Thyroid gland (tissue), 4 donors: ENCODE data around the gene FBLN1. TPM values are rescaled to one million over a fixed set of nuclear protein-coding genes. Genes with fewer than 3 reads are reported as not detected.

Source experiments
- DNase-seq, 2 donors: peaks; one replicate each; pipeline ENCODE4 v3.0.0-alpha.2; 2019
- H3K27ac ChIP-seq, 3 donors: fragments of 200-600 bp; sonication (generic); 1 replicate in 2 of 3; 2 replicates in 1 of 3; pipeline ENCODE4 v1.5.1; 2016 to 2019; ENCODE audit warnings: mild to moderate bottlenecking in 1 of 3, moderate library complexity in 1 of 3
- H3K27me3 ChIP-seq: fragments of 200-600 bp; sonication (generic); one replicate; pipeline ENCODE4 v1.5.1; 2019
- H3K36me3 ChIP-seq, 2 donors: fragments of 200-600 bp; sonication (generic); one replicate each; pipeline ENCODE4 v1.5.1; 2016 to 2019
- H3K4me1 ChIP-seq, 2 donors: fragments of 200-600 bp; sonication (generic); one replicate each; pipeline ENCODE4 v1.5.1; 2017 to 2019
- H3K4me3 ChIP-seq, 3 donors: fragments of 200-600 bp; sonication (generic); replicated peaks in 1 of 3; 1 replicate in 2 of 3; 2 replicates in 1 of 3; pipeline ENCODE4 v1.5.1; 2016; ENCODE audit warnings: mild to moderate bottlenecking in 1 of 3
- H3K9me3 ChIP-seq: fragments of 200-600 bp; sonication (generic); one replicate; pipeline ENCODE4 v1.5.1; 2017
- CTCF ChIP-seq, 6 experiments: fragments of 200-600 bp in 3 of 6; fragments of 450-650 bp in 3 of 6; sonication (generic) in 3 of 6; IDR thresholded peaks; one replicate each; pipeline ENCODE4 v1.5.1; 2016 to 2019; ENCODE audit warnings: antibody characterized with exemption in 6 of 6, mild to moderate bottlenecking in 2 of 6, inconsistent platforms in 1 of 6, moderate library complexity in 1 of 6
- POLR2A ChIP-seq, 2 donors: fragments of 450-650 bp; IDR thresholded peaks; one replicate each; pipeline ENCODE4 v1.6.1; 2017; ENCODE audit warnings: antibody characterized with exemption in 2 of 2, mild to moderate bottlenecking in 2 of 2, moderate library complexity in 1 of 2
- WGBS, 2 donors: methylation state at CpG; one replicate each; pipeline ENCODE4 v1.1.5; 2017; 5-methylcytosine and 5-hydroxymethylcytosine counted together
- intact Hi-C: fragments of 100-400 bp; cut with DNase I; formaldehyde crosslinking; loops from one replicate; pipeline ENCODE4 v1.15.1; 2023
- total RNA-seq, 4 donors: library from RNA; depleted of rRNA; stranded (reverse); fragments of >200 nt; gene quantifications; one replicate each; pipeline ENCODE4 v1.2.3, GENCODE V29; 2016

FBLN1 gene
- total RNA-seq, 4 donors from 2014 or later: 52.3 to 199 (median 163) TPM

GRCh38 chr22:45608763-45609180 lies 106.1 kb downstream of the FBLN1 start:
- H3K4me3 ChIP-seq: no peak overlapping the region
- no peaks in the 10 kb centered on the region for H3K9me3 ChIP-seq
- 71 to 80% methylated on average over 8 of the region's 8 CpGs for WGBS, 2 donors
- DNase-seq: no peak
- peaks cover 0 to under 1% of the 10 kb centered on the region in 2 donors for H3K4me1 ChIP-seq
- TF ChIP-seq POLR2A (IDR thresholded peaks at IDR 0.05): no peak
- no peaks in the 10 kb centered on the region for H3K36me3 ChIP-seq
- no peaks in the 10 kb centered on the region for H3K27me3 ChIP-seq
- intact Hi-C loops: no loop called here
- no peak overlapping the region for H3K27ac ChIP-seq

GRCh38 chr22:45612451-45612901 lies 109.8 kb downstream of the FBLN1 start:
- Histone ChIP-seq H3K4me1 (peaks cover 3 to 7% of the 10 kb centered on the region in 2 donors), H3K27ac (no peak overlapping the region), H3K36me3 (no peaks in the 10 kb centered on the region), H3K27me3 (no peaks in the 10 kb centered on the region), H3K9me3 (no peaks in the 10 kb centered on the region), H3K4me3 (no peak overlapping the region)
- TF ChIP-seq POLR2A (IDR thresholded peaks at IDR 0.05) (no peak), CTCF (IDR thresholded peaks at IDR 0.05) (no peak)
- peak in 1 of 2 donors; percentile 26 for DNase-seq
- WGBS, 2 donors: 55 to 69% methylated on average over 14 to 15 of the region's 15 CpGs
- intact Hi-C loops: no loop called here

- Histone ChIP-seq H3K4me3 (no peak overlapping the region), H3K27me3 (no peaks in the 10 kb centered on the region), H3K27ac (no peak overlapping the region), H3K9me3 (no peaks in the 10 kb centered on the region), H3K4me1 (peaks cover 3 to 7% of the 10 kb centered on the region in 2 donors), H3K36me3 (no peaks in the 10 kb centered on the region)
- TF ChIP-seq CTCF (IDR thresholded peaks at IDR 0.05) (no peak), POLR2A (IDR thresholded peaks at IDR 0.05) (no peak)
- intact Hi-C loops: no loop called here
- no peak for DNase-seq
- 66 to 69% methylated on average over 14 to 15 of the region's 15 CpGs for WGBS, 2 donors
Observed at GRCh38 chr22:45612940-45613339, 110.3 kb downstream of the FBLN1 start.

GRCh38 chr22:45615364-45615763 lies 112.7 kb downstream of the FBLN1 start:
- Histone ChIP-seq H3K4me3 (no peak overlapping the region), H3K27ac (no peak overlapping the region), H3K36me3 (no peaks in the 10 kb centered on the region), H3K27me3 (no peaks in the 10 kb centered on the region), H3K4me1 (peaks cover 3 to 7% of the 10 kb centered on the region in 2 donors), H3K9me3 (no peaks in the 10 kb centered on the region)
- no peak for DNase-seq
- TF ChIP-seq POLR2A (IDR thresholded peaks at IDR 0.05): no peak
- TF ChIP-seq CTCF (IDR thresholded peaks at IDR 0.05): no peak
- WGBS, 2 donors: 78 to 87% methylated on average over 3 of the region's 3 CpGs
- intact Hi-C loops: no loop called here

GRCh38 chr22:45616432-45616831 lies 113.7 kb downstream of the FBLN1 start:
- H3K27ac ChIP-seq: no peak overlapping the region
- peaks cover 3 to 7% of the 10 kb centered on the region in 2 donors for H3K4me1 ChIP-seq
- TF ChIP-seq POLR2A (IDR thresholded peaks at IDR 0.05) (no peak), CTCF (IDR thresholded peaks at IDR 0.05) (no peak)
- intact Hi-C loops: no loop called here
- no peak overlapping the region for H3K4me3 ChIP-seq
- H3K9me3 ChIP-seq: no peaks in the 10 kb centered on the region
- DNase-seq: no peak
- no peaks in the 10 kb centered on the region for H3K27me3 ChIP-seq
- 92 to 94% methylated on average over 2 of the region's 2 CpGs for WGBS, 2 donors
- H3K36me3 ChIP-seq: no peaks in the 10 kb centered on the region

GRCh38 chr22:45617948-45618347 lies 115.3 kb downstream of the FBLN1 start:
- H3K27me3 ChIP-seq: no peaks in the 10 kb centered on the region
- H3K4me3 ChIP-seq: no peak overlapping the region
- peaks cover 7 to 9% of the 10 kb centered on the region in 2 donors for H3K4me1 ChIP-seq
- intact Hi-C loops: no loop called here
- no peak for DNase-seq
- H3K27ac ChIP-seq: no peak overlapping the region
- 64 to 74% methylated on average over 6 to 8 of the region's 8 CpGs for WGBS, 2 donors
- no peaks in the 10 kb centered on the region for H3K9me3 ChIP-seq
- no peaks in the 10 kb centered on the region for H3K36me3 ChIP-seq
- TF ChIP-seq POLR2A (IDR thresholded peaks at IDR 0.05) (no peak), CTCF (IDR thresholded peaks at IDR 0.05) (no peak)
